ENCODE data around the gene ITGA2. TPM values are rescaled to one million over a fixed set of nuclear protein-coding genes. Genes with fewer than 3 reads are reported as not detected.

ITGA2 gene
- total and polyA plus RNA-seq, 2 experiments from 2014 or later = 2.5 to 10.2 TPM

DNA sequence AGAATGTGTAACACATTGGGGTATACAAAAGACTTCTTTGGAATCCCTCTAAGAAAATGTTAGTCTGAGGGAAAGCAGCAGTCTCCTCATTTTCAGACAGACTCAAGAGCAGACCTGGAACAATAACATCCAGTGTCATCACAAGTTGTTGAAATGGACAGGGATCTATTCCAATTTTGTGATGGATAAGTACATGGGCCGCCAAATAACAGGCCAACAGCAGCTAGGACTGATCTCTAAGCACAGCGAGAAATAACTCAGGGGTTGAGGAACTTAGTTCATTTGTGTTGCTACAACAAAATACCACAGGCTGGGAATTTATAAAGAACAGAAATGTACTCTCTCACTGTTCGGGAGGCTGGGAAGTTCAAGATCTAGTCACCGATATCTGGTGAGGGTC, 7.6 kb upstream of the ITGA2 start:
- Histone ChIP-seq H2AFZ (no peak overlapping the region), H4K20me1 (ENCODE audit: insufficient read depth, poor library complexity, severe bottlenecking) (no peaks in the 10 kb centered on the region), H3K4me2 (no peak overlapping the region), H3K4me3 (no peak overlapping the region), H3K4me1 (ENCODE audit: insufficient read depth) (no peaks in the 10 kb centered on the region), H3K9me3 (ENCODE audit: low read depth) (no peaks in the 10 kb centered on the region), H3K9me2 (replicated peaks; ENCODE audit: insufficient read depth) (no peaks in the 10 kb centered on the region), H3K79me2 (no peaks in the 10 kb centered on the region), H3K36me3 (replicated peaks; ENCODE audit: insufficient read depth, low read depth) (no peaks in the 10 kb centered on the region), H3K27me3 (no peaks in the 10 kb centered on the region), H3K27ac (no peak overlapping the region)
- TF ChIP-seq, protein P1, sequence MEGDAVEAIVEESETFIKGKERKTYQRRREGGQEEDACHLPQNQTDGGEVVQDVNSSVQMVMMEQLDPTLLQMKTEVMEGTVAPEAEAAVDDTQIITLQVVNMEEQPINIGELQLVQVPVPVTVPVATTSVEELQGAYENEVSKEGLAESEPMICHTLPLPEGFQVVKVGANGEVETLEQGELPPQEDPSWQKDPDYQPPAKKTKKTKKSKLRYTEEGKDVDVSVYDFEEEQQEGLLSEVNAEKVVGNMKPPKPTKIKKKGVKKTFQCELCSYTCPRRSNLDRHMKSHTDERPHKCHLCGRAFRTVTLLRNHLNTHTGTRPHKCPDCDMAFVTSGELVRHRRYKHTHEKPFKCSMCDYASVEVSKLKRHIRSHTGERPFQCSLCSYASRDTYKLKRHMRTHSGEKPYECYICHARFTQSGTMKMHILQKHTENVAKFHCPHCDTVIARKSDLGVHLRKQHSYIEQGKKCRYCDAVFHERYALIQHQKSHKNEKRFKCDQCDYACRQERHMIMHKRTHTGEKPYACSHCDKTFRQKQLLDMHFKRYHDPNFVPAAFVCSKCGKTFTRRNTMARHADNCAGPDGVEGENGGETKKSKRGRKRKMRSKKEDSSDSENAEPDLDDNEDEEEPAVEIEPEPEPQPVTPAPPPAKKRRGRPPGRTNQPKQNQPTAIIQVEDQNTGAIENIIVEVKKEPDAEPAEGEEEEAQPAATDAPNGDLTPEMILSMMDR (IDR thresholded peaks at IDR 0.05; ENCODE audit: poor library complexity) = no peak
- no peak for TF ChIP-seq EZH2phosphoT487 (IDR thresholded peaks at IDR 0.05; ENCODE audit: low read depth, severe bottlenecking, unreplicated experiment)
- TF ChIP-seq EZH2 (IDR thresholded peaks at IDR 0.05; ENCODE audit: borderline replicate concordance) = no peak
- 86% methylated on average over 4 of the region's 4 CpGs for WGBS (ENCODE audit: low lambda C conversion rate, missing lambda C conversion rate)
- no peak for DNase-seq (ENCODE audit: low spot score)

DNA sequence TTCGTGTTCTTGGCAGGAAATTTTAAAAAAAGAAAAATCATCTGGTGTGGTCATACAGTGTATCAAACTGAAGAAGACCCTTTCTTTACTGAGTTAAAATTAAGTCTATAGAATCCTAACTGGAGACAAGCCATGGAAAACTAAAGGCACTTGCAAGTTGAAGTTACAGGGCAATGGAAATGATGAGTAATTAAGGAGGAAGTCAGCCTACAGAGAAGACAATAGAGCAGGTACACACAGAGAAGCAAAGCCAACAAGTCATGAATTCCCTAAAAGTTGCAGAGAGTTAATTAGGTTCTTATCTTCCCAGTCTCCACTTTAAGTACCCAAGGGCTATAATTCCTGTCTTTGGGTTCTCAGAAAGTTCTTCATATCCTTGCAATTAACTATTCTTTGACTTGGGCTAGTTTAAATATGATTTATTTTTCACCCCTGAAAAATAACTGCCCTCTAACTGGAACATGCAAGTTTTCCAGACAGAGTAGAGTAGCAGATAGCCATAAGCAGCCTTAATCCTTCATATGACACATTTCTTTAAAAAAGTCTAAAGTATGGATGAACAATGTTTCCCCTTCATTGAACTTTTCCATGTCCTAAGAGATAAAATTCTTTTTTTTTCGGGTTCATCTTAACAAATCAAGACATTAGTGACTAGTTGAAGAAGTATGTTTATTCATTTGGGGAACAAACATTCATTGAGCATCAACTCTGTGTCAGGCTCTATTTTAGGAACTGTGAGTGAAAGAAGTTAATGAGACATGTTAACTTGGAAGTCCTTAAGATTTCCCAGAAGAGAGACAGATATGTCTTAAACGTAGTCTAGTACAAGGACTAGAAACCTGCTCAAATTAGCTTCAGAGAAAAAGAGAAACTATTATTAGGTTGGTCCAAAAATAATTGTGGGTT, 5.2 kb upstream of the ITGA2 start:
- H3K4me3 ChIP-seq = no peak overlapping the region
- no peak overlapping the region for H3K4me2 ChIP-seq
- no peaks in the 10 kb centered on the region for H3K9me3 ChIP-seq (ENCODE audit: low read depth)
- no peak for DNase-seq (ENCODE audit: low spot score)
- no peak overlapping the region for H2AFZ ChIP-seq
- WGBS (ENCODE audit: low lambda C conversion rate, missing lambda C conversion rate) = 64% methylated on average over 3 of the region's 3 CpGs
- H3K4me1 ChIP-seq (ENCODE audit: insufficient read depth) = no peaks in the 10 kb centered on the region
- H3K27ac ChIP-seq = no peak overlapping the region
- H4K20me1 ChIP-seq (ENCODE audit: insufficient read depth, poor library complexity, severe bottlenecking) = no peaks in the 10 kb centered on the region
- no peaks in the 10 kb centered on the region for H3K79me2 ChIP-seq
- no peaks in the 10 kb centered on the region for H3K36me3 ChIP-seq (replicated peaks; ENCODE audit: insufficient read depth, low read depth)
- no peaks in the 10 kb centered on the region for H3K9me2 ChIP-seq (replicated peaks; ENCODE audit: insufficient read depth)
- no peaks in the 10 kb centered on the region for H3K27me3 ChIP-seq
- TF ChIP-seq EZH2 (IDR thresholded peaks at IDR 0.05; ENCODE audit: borderline replicate concordance) (no peak), EZH2phosphoT487 (IDR thresholded peaks at IDR 0.05; ENCODE audit: low read depth, severe bottlenecking, unreplicated experiment) (no peak)
- TF ChIP-seq, protein P1 (IDR thresholded peaks at IDR 0.05; ENCODE audit: poor library complexity) = no peak

DNA sequence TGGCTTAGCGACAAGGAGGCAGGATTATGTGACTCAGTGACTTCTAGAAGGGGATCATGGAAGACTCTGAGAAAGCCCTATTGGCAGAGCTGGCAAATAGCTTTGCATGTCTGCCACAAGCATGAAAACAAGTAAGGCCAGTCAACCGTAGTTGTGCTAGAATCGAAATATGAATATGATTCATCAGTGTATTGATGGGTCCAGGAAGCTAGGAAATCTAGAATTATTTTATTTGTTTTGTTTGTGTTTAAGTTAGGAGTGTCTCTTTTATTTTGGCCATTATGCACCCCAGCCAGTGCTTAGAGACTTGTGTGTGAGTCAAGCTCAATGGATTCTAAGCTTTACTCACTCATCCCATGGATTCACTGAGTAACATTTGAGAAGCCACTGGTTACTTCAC, 3.8 kb upstream of the ITGA2 start:
- 97% methylated on average over 3 of the region's 3 CpGs for WGBS (ENCODE audit: low lambda C conversion rate, missing lambda C conversion rate)

More for the DNA sequence above, 3.8 kb upstream of the ITGA2 start:
- no peak for DNase-seq (ENCODE audit: low spot score)
- Histone ChIP-seq H3K9me3 (ENCODE audit: low read depth) (no peaks in the 10 kb centered on the region), H3K4me3 (no peak overlapping the region), H4K20me1 (ENCODE audit: insufficient read depth, poor library complexity, severe bottlenecking) (no peaks in the 10 kb centered on the region), H3K79me2 (no peaks in the 10 kb centered on the region), H3K4me1 (ENCODE audit: insufficient read depth) (no peaks in the 10 kb centered on the region), H3K36me3 (replicated peaks; ENCODE audit: insufficient read depth, low read depth) (no peaks in the 10 kb centered on the region), H3K27me3 (no peaks in the 10 kb centered on the region), H3K27ac (no peak overlapping the region), H2AFZ (no peak overlapping the region), H3K9me2 (replicated peaks; ENCODE audit: insufficient read depth) (no peaks in the 10 kb centered on the region), H3K4me2 (no peak overlapping the region)
- TF ChIP-seq EZH2phosphoT487 (IDR thresholded peaks at IDR 0.05; ENCODE audit: low read depth, severe bottlenecking, unreplicated experiment) (no peak), EZH2 (IDR thresholded peaks at IDR 0.05; ENCODE audit: borderline replicate concordance) (no peak)
- TF ChIP-seq, protein P1 (IDR thresholded peaks at IDR 0.05; ENCODE audit: poor library complexity) = no peak
